ENCODE data around the gene SF3B3.

DNA sequence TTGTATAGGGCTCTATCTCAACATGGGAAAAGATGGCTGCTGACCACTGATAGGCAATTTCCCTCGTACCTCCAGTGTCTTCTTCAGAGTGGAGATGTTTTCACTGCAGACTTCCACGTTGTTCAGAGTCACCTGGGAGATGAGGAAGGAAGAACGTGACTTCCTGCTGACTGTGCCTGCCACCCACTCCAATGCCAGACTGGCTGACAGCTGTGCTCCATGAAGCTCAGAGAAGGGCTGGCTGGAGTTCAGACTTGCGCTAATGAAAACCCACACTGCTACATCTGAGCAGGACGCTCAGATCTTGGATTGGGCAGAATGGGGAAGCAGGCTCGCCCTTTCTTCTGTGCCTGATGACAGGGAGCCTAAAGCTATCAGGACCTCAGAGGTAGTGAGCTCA, 33.4 kb upstream of the SF3B3 start:
- TF ChIP-seq, protein P1, sequence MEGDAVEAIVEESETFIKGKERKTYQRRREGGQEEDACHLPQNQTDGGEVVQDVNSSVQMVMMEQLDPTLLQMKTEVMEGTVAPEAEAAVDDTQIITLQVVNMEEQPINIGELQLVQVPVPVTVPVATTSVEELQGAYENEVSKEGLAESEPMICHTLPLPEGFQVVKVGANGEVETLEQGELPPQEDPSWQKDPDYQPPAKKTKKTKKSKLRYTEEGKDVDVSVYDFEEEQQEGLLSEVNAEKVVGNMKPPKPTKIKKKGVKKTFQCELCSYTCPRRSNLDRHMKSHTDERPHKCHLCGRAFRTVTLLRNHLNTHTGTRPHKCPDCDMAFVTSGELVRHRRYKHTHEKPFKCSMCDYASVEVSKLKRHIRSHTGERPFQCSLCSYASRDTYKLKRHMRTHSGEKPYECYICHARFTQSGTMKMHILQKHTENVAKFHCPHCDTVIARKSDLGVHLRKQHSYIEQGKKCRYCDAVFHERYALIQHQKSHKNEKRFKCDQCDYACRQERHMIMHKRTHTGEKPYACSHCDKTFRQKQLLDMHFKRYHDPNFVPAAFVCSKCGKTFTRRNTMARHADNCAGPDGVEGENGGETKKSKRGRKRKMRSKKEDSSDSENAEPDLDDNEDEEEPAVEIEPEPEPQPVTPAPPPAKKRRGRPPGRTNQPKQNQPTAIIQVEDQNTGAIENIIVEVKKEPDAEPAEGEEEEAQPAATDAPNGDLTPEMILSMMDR (IDR thresholded peaks at IDR 0.05), result no peak
- TF ChIP-seq POLR2A (IDR thresholded peaks at IDR 0.05), result no peak
